Left ventricle myocardium inferior (tissue), 1 donor: ENCODE measurements around the gene THOC7. TPM values are rescaled to one million over a fixed set of nuclear protein-coding genes. Genes with fewer than 3 reads are reported as not detected.

Experiments
- DNase-seq: peaks from one replicate; pipeline ENCODE4 v3.0.0-alpha.2; 2020
- H3K27ac ChIP-seq: fragments of 200-600 bp; replicated peaks from 2 replicates; pipeline ENCODE4 v1.8.0; 2021
- H3K27me3 ChIP-seq: fragments of 200-600 bp; 2 replicates; pipeline ENCODE4 v1.8.0; 2021; ENCODE audit warnings: low read depth
- H3K36me3 ChIP-seq: fragments of 200-600 bp; 2 replicates; pipeline ENCODE4 v1.8.0; 2021
- H3K4me1 ChIP-seq: fragments of 200-600 bp; 2 replicates; pipeline ENCODE4 v1.8.0; 2021
- H3K4me3 ChIP-seq: fragments of 200-600 bp; 2 replicates; pipeline ENCODE4 v1.8.0; 2021; ENCODE audit warnings: mild to moderate bottlenecking, moderate library complexity
- H3K9me3 ChIP-seq: fragments of 200-600 bp; replicated peaks from 2 replicates; pipeline ENCODE4 v1.8.0; 2021
- intact Hi-C: fragments of 100-400 bp; cut with micrococcal nuclease; formaldehyde crosslinking; loops from one replicate; pipeline ENCODE4 v1.11.0; 2022
- total RNA-seq: library from RNA; stranded (reverse); fragmentation: NEBNext Ultra II Directional; extraction: Animal tissue kit (Norgen Biotek cat#: 25700); gene quantifications from one replicate; pipeline ENCODE4 v1.2.1, GENCODE V29; 2021
- TF ChIP-seq, protein P1 (sequence below): fragments of 200-600 bp; IDR thresholded peaks from 2 replicates; pipeline ENCODE4 v1.8.0; 2021; ENCODE audit warnings: antibody characterized with exemption, mild to moderate bottlenecking, borderline replicate concordance
- donor health status: DM: no; HTN: yes; CAD: no; lungs with severe emphysema.

THOC7 gene
- total RNA-seq, 1 donor from 2014 or later: 79.4 TPM

DNA sequence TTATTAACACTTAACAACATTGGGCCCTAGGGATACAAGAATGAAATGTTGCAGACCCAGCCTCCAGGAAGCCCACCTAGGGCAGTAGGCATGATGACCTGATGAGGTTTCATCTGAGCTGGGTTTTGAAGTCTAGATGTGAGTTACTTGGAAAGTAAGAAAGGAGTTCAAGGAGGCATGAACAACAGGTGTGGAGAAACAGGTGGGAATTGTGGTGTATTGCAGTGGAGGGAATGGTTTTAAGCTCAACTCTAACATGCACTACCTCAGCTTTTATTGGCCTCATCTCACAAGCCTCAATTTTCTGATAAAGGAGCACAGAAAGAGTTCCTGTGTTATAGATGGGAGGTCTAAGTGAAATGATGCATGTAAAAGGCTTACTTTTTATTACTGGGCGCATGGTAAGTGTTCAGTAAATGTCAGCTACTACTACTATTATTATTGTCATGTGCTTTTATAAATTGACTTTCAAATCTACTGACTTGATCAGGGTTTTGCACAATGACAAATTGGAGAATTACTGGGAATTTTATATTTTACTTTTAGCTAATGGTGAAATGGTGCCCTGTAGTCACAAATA, 29.3 kb upstream of the THOC7 start:
- TF ChIP-seq, protein P1, sequence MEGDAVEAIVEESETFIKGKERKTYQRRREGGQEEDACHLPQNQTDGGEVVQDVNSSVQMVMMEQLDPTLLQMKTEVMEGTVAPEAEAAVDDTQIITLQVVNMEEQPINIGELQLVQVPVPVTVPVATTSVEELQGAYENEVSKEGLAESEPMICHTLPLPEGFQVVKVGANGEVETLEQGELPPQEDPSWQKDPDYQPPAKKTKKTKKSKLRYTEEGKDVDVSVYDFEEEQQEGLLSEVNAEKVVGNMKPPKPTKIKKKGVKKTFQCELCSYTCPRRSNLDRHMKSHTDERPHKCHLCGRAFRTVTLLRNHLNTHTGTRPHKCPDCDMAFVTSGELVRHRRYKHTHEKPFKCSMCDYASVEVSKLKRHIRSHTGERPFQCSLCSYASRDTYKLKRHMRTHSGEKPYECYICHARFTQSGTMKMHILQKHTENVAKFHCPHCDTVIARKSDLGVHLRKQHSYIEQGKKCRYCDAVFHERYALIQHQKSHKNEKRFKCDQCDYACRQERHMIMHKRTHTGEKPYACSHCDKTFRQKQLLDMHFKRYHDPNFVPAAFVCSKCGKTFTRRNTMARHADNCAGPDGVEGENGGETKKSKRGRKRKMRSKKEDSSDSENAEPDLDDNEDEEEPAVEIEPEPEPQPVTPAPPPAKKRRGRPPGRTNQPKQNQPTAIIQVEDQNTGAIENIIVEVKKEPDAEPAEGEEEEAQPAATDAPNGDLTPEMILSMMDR: no peak
- intact Hi-C loops: no loop called here
- Histone ChIP-seq H3K27me3 (no peaks in the 10 kb centered on the region), H3K36me3 (peaks cover 8% of the 10 kb centered on the region), H3K9me3 (no peaks in the 10 kb centered on the region), H3K27ac (no peak overlapping the region), H3K4me1 (peaks cover 57% of the 10 kb centered on the region), H3K4me3 (no peak overlapping the region)
- DNase-seq: no peak

DNA sequence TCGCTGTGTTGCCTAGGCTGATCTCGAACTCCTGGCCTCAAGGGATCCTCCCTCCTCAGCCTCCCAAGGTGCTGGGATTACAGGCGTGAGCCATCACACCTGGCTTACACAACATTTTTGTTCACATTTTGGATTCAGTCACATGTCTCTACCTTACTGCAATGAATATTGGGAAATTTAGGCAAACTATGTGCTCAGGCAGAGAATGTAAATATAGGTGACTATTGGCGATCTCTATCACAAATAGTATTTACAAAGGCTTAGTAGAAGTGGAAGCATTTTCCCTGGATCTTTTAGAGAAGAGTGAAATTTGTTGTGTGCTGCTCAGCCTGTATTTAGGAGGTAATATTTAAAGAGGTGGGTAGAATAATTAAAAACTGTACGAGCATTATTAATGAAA, 27.9 kb upstream of the THOC7 start:
- TF ChIP-seq, protein P1: no peak

DNA sequence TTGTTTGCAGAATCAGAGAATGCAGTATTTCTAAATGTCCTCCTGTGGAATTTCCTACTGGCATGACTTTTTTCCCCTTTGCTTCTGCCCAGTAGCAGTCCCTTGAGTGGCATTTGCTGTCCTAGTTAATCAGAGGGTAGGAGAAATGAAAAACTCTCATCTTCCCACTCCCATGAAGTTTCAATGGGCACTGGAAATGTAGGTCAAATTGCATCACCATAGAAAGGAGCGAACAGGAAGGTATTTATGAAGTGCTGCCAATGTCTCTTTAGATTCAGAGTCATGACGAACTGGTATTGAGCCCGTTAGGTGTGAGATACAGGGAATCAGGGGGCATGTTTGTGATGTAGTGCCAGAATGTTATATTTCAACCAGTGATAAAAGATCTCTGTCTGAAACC, 23.3 kb upstream of the THOC7 start:
- Histone ChIP-seq H3K27me3 (no peaks in the 10 kb centered on the region), H3K4me3 (no peak overlapping the region), H3K27ac (no peak overlapping the region), H3K4me1 (peaks cover 31% of the 10 kb centered on the region), H3K36me3 (peaks cover 8% of the 10 kb centered on the region), H3K9me3 (no peaks in the 10 kb centered on the region)
- intact Hi-C loops: no loop called here
- DNase-seq: no peak
- TF ChIP-seq, protein P1: no peak

More for the DNA sequence above, 27.9 kb upstream of the THOC7 start:
- DNase-seq: no peak
- no peak overlapping the region for H3K4me3 ChIP-seq
- peaks cover 55% of the 10 kb centered on the region for H3K4me1 ChIP-seq
- H3K27ac ChIP-seq: no peak overlapping the region
- intact Hi-C loops: no loop called here
- H3K27me3 ChIP-seq: no peaks in the 10 kb centered on the region
- H3K36me3 ChIP-seq: peaks cover 8% of the 10 kb centered on the region
- H3K9me3 ChIP-seq: no peaks in the 10 kb centered on the region

DNA sequence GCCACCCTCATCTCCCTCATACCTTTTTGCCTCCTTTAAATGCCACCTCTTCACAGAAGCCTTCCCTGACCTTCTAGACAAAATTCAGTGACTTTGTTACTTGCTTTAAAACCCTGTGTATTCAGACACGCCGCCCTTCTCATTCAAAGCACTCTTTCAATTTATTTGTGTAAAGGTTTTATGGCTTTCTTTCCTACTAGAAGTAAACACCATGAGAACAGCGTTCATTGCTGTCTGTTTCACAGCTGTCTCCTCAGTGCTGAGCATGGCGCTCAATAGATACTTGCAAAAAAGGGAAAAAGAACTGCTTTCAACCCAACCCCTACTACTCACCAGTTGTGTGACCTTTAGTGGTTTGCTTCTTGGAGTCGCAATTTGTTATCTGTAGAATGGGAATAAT, 17.0 kb upstream of the THOC7 start:
- TF ChIP-seq, protein P1: no peak
- peaks cover 41% of the 10 kb centered on the region for H3K4me1 ChIP-seq
- H3K9me3 ChIP-seq: no peaks in the 10 kb centered on the region
- no peaks in the 10 kb centered on the region for H3K27me3 ChIP-seq
- no peak overlapping the region for H3K27ac ChIP-seq
- intact Hi-C loops: no loop called here
- no peak overlapping the region for H3K4me3 ChIP-seq
- no peak for DNase-seq
- no peaks in the 10 kb centered on the region for H3K36me3 ChIP-seq

DNA sequence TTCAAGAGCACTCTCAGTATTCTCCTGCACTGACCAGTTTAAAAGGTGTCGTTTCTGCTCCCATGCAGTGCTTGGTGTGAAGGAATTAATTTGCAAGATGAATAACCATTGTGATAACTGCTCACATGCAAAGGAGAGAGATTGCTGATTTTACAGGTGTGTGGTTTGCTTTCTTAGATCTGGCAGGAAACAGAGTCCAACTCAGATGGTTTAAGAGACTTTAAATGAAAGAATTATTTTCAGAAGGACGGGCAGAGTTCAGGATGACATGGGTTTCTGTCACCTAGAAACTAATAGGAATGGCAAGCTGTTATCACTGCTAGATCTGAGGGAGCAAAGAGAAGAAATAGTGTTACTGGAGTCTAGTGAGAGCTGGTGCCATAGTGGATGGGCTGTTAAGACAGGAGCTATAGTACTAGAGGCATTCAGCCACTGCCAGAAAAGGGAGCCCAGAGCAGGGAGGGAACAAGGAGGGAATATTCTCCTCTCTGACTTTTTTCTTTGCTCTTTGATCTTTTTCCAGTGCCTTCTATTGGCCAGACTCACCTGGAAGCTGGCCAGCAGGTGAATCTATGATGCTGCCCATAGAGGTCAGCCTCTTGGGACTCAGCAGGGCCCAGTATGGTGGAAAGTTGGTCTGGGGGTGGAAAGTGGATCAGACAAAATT, 14.9 kb upstream of the THOC7 start:
- intact Hi-C loops: no loop called here
- H3K9me3 ChIP-seq: no peaks in the 10 kb centered on the region
- no peak overlapping the region for H3K4me3 ChIP-seq
- H3K4me1 ChIP-seq: peaks cover 47% of the 10 kb centered on the region
- H3K36me3 ChIP-seq: no peaks in the 10 kb centered on the region
- TF ChIP-seq, protein P1: no peak
- no peaks in the 10 kb centered on the region for H3K27me3 ChIP-seq
- no peak for DNase-seq
- H3K27ac ChIP-seq: no peak overlapping the region
